Cardiac muscle cell (in vitro differentiated cells and primary cell): ENCODE measurements around the gene COA8. TPM values are rescaled to one million over a fixed set of nuclear protein-coding genes. Genes with fewer than 3 reads are reported as not detected.

Experiments
- DNase-seq, 2 donors: peaks; one replicate each; pipeline versions ENCODE4 v3.0.0 to v3.0.0-alpha.2; 2010 to 2017; ENCODE audit warnings: low read depth in 1 of 2, low spot score in 1 of 2
- H3K27ac ChIP-seq: fragments of 200-600 bp; sonication (generic); 2 replicates; pipeline ENCODE4 v1.5.1; 2016
- H3K27me3 ChIP-seq: fragments of 200-600 bp; sonication (generic); 2 replicates; pipeline ENCODE4 v1.6.0; 2016; ENCODE audit warnings: control low read depth
- H3K36me3 ChIP-seq: fragments of 200-600 bp; sonication (generic); 2 replicates; pipeline ENCODE4 v1.5.1; 2016; ENCODE audit warnings: control low read depth
- H3K4me1 ChIP-seq: fragments of 200-600 bp; sonication (generic); 2 replicates; pipeline ENCODE4 v1.8.1; 2017; ENCODE audit warnings: low read depth, mild to moderate bottlenecking, mixed run types
- H3K4me3 ChIP-seq: fragments of 200-600 bp; sonication (generic); 2 replicates; pipeline ENCODE4 v1.5.1; 2016; ENCODE audit warnings: mild to moderate bottlenecking
- H3K9me3 ChIP-seq: fragments of 200-600 bp; sonication (generic); 2 replicates; pipeline ENCODE4 v1.5.1; 2017; ENCODE audit warnings: low read depth, mild to moderate bottlenecking, control low read depth
- CTCF ChIP-seq: IDR thresholded peaks from 2 replicates; pipeline ENCODE4 v1.5.1; 2012; ENCODE audit warnings: low read depth, mild to moderate bottlenecking, low read length
- polyA plus RNA-seq: library from polyadenylated mRNA; unstranded; fragments of >200 nt; fragmentation: Nextera tagmentation; extraction: Ambion mirVana; gene quantifications from 2 replicates; pipeline ENCODE4 v1.2.1, GENCODE V29; 2016
- total RNA-seq: library from RNA; depleted of rRNA; stranded (reverse); fragments of >200 nt; gene quantifications from 2 replicates; pipeline ENCODE4 v1.2.3, GENCODE V29; 2016

The COA8 gene
- total and polyA plus RNA-seq, 2 experiments from 2014 or later, result 31.3 to 68.2 TPM

GRCh38 chr14:103623308-103623707, 60.5 kb downstream of the COA8 start:
- H3K27ac ChIP-seq, result no peak overlapping the region
- peaks cover 6% of the 10 kb centered on the region for H3K4me1 ChIP-seq
- H3K9me3 ChIP-seq, result no peaks in the 10 kb centered on the region
- H3K27me3 ChIP-seq, result no peaks in the 10 kb centered on the region
- H3K36me3 ChIP-seq, result no peaks in the 10 kb centered on the region
- no peak overlapping the region for H3K4me3 ChIP-seq
- TF ChIP-seq CTCF, result no peak
- no peak for DNase-seq

GRCh38 chr14:103623883-103624482, 61.2 kb downstream of the COA8 start:
- Histone ChIP-seq H3K27ac (no peak overlapping the region), H3K36me3 (no peaks in the 10 kb centered on the region), H3K4me1 (peaks cover 9% of the 10 kb centered on the region), H3K9me3 (no peaks in the 10 kb centered on the region), H3K27me3 (no peaks in the 10 kb centered on the region), H3K4me3 (no peak overlapping the region)
- no peak for TF ChIP-seq CTCF
- peak in 1 of 2 donors; percentile 16 for DNase-seq

- Histone ChIP-seq H3K36me3 (no peaks in the 10 kb centered on the region), H3K4me1 (peaks cover 9% of the 10 kb centered on the region), H3K27ac (no peak overlapping the region), H3K9me3 (no peaks in the 10 kb centered on the region), H3K4me3 (no peak overlapping the region), H3K27me3 (no peaks in the 10 kb centered on the region)
- TF ChIP-seq CTCF, result no peak
- peak in 1 of 2 donors; percentile 47 for DNase-seq
These were observed 62.1 kb downstream of the COA8 start for GRCh38 chr14:103624860-103625259.

GRCh38 chr14:103625356-103626095, 62.8 kb downstream of the COA8 start:
- Histone ChIP-seq H3K36me3 (no peaks in the 10 kb centered on the region), H3K27me3 (no peaks in the 10 kb centered on the region), H3K4me1 (peaks cover 13% of the 10 kb centered on the region), H3K9me3 (no peaks in the 10 kb centered on the region), H3K27ac (no peak overlapping the region), H3K4me3 (no peak overlapping the region)
- DNase-seq, result no peak
- TF ChIP-seq CTCF, result no peak

GRCh38 chr14:103626146-103626850, 63.5 kb downstream of the COA8 start:
- no peaks in the 10 kb centered on the region for H3K9me3 ChIP-seq
- no peak for DNase-seq

More at GRCh38 chr14:103626146-103626850, 63.5 kb downstream of the COA8 start:
- no peak for TF ChIP-seq CTCF
- H3K27me3 ChIP-seq, result no peaks in the 10 kb centered on the region
- no peak overlapping the region for H3K4me3 ChIP-seq
- no peaks in the 10 kb centered on the region for H3K36me3 ChIP-seq
- H3K27ac ChIP-seq, result no peak overlapping the region
- peaks cover 15% of the 10 kb centered on the region for H3K4me1 ChIP-seq
